Measurements from ENCODE around the gene ZNF839.

The ZNF839 gene

DNA sequence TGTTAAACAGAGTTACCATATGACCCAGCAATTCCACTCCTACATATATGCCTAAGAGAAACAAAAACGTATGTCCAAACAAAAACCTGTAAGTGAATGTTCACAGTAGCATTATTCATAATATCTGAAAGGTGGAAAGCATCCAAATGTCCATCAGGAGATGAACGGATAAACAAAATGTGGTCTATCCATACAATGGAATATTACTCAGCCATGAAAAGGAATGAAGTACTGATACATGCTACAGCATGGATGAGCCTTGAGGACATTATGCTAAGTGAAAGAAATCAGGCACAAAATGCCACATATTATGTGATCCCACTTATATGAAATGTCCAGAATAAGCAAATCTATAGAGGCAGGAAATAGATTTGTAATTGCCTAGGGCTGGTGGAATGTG is 31.4 kb upstream of the ZNF839 start:
- no peak for ATAC-seq
- TF ChIP-seq GLIS3 (CRISPR knock-in tag; IDR thresholded peaks at IDR 0.05) (no peak), ZNF70 (CRISPR knock-in tag; IDR thresholded peaks at IDR 0.05) (no peak), ZC3H10 (CRISPR knock-in tag; IDR thresholded peaks at IDR 0.05) (no peak), ZNF8 (CRISPR knock-in tag; IDR thresholded peaks at IDR 0.05) (peak; percentile 66; the same call in 1 of the 2 replicates)

DNA sequence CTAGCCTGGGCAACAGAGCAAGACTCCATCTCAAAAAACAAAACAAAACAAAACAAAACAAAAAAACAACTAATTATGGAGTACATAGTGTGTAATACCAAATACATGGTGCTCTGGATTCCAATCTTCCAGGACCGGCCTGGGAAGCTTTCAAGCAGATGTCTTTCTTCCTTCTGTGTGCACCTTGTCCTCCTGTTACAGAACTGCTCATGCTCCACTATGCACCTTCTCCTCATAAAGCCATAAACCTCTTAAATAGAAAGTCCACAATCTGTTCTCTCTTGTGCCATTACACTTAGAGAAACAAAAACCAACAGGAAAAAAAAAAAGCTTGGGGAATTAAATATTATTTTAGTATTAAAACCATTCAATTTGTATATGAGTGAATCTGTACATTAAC is 27.1 kb upstream of the ZNF839 start:
- no peak for ATAC-seq
- TF ChIP-seq TOX (CRISPR knock-in tag; IDR thresholded peaks at IDR 0.05; ENCODE audit: borderline replicate concordance) (no peak), GLIS3 (CRISPR knock-in tag; IDR thresholded peaks at IDR 0.05) (no peak), CSDC2 (CRISPR knock-in tag; IDR thresholded peaks at IDR 0.05) (no peak), ZFP30 (CRISPR knock-in tag; IDR thresholded peaks at IDR 0.05) (no peak), ESRRG (CRISPR knock-in tag; IDR thresholded peaks at IDR 0.05) (no peak), ZNF565 (CRISPR knock-in tag; conservative IDR thresholded peaks at IDR 0.05; ENCODE audit: low read depth) (no peak), ZFP3 (CRISPR knock-in tag; IDR thresholded peaks at IDR 0.05) (no peak), ZNF70 (CRISPR knock-in tag; IDR thresholded peaks at IDR 0.05) (no peak), SNAI2 (CRISPR knock-in tag; IDR thresholded peaks at IDR 0.05) (no peak), RARB (CRISPR knock-in tag; IDR thresholded peaks at IDR 0.05) (no peak), PPARA (CRISPR knock-in tag; IDR thresholded peaks at IDR 0.05; ENCODE audit: borderline replicate concordance) (no peak), TCF4 (CRISPR knock-in tag; IDR thresholded peaks at IDR 0.05; ENCODE audit: borderline replicate concordance) (no peak), ZC3H10 (CRISPR knock-in tag; IDR thresholded peaks at IDR 0.05) (no peak), ARNTL (CRISPR knock-in tag; IDR thresholded peaks at IDR 0.05; ENCODE audit: borderline replicate concordance, low read depth) (no peak), OSR1 (CRISPR knock-in tag; IDR thresholded peaks at IDR 0.05) (no peak), ISL1 (CRISPR knock-in tag; IDR thresholded peaks at IDR 0.05) (no peak)
- TF ChIP-seq, protein P1, sequence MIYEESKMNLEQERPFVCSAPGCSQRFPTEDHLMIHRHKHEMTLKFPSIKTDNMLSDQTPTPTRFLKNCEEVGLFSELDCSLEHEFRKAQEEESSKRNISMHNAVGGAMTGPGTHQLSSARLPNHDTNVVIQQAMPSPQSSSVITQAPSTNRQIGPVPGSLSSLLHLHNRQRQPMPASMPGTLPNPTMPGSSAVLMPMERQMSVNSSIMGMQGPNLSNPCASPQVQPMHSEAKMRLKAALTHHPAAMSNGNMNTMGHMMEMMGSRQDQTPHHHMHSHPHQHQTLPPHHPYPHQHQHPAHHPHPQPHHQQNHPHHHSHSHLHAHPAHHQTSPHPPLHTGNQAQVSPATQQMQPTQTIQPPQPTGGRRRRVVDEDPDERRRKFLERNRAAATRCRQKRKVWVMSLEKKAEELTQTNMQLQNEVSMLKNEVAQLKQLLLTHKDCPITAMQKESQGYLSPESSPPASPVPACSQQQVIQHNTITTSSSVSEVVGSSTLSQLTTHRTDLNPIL (CRISPR knock-in tag; IDR thresholded peaks at IDR 0.05; ENCODE audit: low read depth), result no peak
- TF ChIP-seq, protein P2, sequence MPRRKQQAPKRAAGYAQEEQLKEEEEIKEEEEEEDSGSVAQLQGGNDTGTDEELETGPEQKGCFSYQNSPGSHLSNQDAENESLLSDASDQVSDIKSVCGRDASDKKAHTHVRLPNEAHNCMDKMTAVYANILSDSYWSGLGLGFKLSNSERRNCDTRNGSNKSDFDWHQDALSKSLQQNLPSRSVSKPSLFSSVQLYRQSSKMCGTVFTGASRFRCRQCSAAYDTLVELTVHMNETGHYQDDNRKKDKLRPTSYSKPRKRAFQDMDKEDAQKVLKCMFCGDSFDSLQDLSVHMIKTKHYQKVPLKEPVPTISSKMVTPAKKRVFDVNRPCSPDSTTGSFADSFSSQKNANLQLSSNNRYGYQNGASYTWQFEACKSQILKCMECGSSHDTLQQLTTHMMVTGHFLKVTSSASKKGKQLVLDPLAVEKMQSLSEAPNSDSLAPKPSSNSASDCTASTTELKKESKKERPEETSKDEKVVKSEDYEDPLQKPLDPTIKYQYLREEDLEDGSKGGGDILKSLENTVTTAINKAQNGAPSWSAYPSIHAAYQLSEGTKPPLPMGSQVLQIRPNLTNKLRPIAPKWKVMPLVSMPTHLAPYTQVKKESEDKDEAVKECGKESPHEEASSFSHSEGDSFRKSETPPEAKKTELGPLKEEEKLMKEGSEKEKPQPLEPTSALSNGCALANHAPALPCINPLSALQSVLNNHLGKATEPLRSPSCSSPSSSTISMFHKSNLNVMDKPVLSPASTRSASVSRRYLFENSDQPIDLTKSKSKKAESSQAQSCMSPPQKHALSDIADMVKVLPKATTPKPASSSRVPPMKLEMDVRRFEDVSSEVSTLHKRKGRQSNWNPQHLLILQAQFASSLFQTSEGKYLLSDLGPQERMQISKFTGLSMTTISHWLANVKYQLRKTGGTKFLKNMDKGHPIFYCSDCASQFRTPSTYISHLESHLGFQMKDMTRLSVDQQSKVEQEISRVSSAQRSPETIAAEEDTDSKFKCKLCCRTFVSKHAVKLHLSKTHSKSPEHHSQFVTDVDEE (CRISPR knock-in tag; IDR thresholded peaks at IDR 0.05), result no peak
- TF ChIP-seq, protein P3, sequence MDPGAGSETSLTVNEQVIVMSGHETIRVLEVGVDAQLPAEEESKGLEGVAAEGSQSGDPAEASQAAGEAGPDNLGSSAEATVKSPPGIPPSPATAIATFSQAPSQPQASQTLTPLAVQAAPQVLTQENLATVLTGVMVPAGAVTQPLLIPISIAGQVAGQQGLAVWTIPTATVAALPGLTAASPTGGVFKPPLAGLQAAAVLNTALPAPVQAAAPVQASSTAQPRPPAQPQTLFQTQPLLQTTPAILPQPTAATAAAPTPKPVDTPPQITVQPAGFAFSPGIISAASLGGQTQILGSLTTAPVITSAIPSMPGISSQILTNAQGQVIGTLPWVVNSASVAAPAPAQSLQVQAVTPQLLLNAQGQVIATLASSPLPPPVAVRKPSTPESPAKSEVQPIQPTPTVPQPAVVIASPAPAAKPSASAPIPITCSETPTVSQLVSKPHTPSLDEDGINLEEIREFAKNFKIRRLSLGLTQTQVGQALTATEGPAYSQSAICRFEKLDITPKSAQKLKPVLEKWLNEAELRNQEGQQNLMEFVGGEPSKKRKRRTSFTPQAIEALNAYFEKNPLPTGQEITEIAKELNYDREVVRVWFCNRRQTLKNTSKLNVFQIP (CRISPR knock-in tag; IDR thresholded peaks at IDR 0.05; ENCODE audit: borderline replicate concordance, low read depth), result no peak
- TF ChIP-seq, protein P4, sequence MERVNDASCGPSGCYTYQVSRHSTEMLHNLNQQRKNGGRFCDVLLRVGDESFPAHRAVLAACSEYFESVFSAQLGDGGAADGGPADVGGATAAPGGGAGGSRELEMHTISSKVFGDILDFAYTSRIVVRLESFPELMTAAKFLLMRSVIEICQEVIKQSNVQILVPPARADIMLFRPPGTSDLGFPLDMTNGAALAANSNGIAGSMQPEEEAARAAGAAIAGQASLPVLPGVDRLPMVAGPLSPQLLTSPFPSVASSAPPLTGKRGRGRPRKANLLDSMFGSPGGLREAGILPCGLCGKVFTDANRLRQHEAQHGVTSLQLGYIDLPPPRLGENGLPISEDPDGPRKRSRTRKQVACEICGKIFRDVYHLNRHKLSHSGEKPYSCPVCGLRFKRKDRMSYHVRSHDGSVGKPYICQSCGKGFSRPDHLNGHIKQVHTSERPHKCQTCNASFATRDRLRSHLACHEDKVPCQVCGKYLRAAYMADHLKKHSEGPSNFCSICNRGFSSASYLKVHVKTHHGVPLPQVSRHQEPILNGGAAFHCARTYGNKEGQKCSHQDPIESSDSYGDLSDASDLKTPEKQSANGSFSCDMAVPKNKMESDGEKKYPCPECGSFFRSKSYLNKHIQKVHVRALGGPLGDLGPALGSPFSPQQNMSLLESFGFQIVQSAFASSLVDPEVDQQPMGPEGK (CRISPR knock-in tag; IDR thresholded peaks at IDR 0.05; ENCODE audit: borderline replicate concordance), result no peak

DNA sequence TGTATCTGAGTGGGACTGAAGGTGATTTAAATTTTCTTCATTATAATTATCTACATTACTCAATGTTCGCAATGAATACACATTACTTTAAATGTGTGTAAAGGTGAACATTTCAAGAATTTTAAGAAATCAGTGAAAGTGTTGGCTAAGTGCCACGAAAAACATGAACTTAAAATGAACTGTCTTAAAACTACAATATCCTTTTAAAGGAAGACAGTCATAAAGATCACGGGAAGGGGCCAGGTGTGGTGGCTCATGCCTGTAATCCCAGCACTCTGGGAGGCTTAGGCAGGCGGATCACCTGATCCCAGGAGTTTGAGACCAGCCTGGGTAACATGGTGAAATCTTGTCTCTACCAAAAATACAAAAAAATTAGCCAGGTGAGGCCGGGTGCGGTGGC is 25.8 kb upstream of the ZNF839 start:
- ATAC-seq, result no peak
- TF ChIP-seq ZFP30 (CRISPR knock-in tag; IDR thresholded peaks at IDR 0.05) (no peak), ISL1 (CRISPR knock-in tag; IDR thresholded peaks at IDR 0.05) (0 out of 2 replicates have a peak, but pooled peaks have one; percentile 35), ZFP3 (CRISPR knock-in tag; IDR thresholded peaks at IDR 0.05) (no peak), ESRRG (CRISPR knock-in tag; IDR thresholded peaks at IDR 0.05) (no peak), OSR1 (CRISPR knock-in tag; IDR thresholded peaks at IDR 0.05) (no peak), PPARA (CRISPR knock-in tag; IDR thresholded peaks at IDR 0.05; ENCODE audit: borderline replicate concordance) (no peak), SNAI2 (CRISPR knock-in tag; IDR thresholded peaks at IDR 0.05) (no peak)

DNA sequence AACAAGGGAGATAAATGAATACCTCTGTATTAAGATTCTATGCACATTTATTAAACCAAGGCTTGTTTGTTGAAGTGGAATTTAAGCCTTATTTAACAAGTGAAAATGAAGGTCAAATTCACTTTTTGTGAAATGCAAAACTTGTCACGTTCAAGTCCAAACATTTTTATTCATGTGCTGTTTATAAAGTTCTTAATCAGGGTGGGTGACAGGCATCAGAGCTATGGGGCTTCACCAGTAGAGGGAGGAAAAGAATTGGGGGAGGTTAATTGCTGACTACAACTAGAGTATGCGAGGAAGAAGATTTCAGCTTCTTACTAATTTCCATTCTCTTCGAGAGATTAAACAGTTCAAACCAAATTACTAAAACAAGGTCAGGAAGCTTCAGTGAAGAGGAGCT is 24.3 kb upstream of the ZNF839 start:
- peak; percentile 51; the same call in 1 of the 3 replicates for ATAC-seq
- TF ChIP-seq ZNF70 (CRISPR knock-in tag; IDR thresholded peaks at IDR 0.05), result no peak
- no peak for TF ChIP-seq GLIS3 (CRISPR knock-in tag; IDR thresholded peaks at IDR 0.05)
- TF ChIP-seq ZFP30 (CRISPR knock-in tag; IDR thresholded peaks at IDR 0.05), result no peak
- TF ChIP-seq TOX (CRISPR knock-in tag; IDR thresholded peaks at IDR 0.05; ENCODE audit: borderline replicate concordance), result no peak
- TF ChIP-seq ISL1 (CRISPR knock-in tag; IDR thresholded peaks at IDR 0.05), result no peak
- TF ChIP-seq, protein P3 (CRISPR knock-in tag; IDR thresholded peaks at IDR 0.05; ENCODE audit: borderline replicate concordance, low read depth), result no peak
- TF ChIP-seq, protein P5, sequence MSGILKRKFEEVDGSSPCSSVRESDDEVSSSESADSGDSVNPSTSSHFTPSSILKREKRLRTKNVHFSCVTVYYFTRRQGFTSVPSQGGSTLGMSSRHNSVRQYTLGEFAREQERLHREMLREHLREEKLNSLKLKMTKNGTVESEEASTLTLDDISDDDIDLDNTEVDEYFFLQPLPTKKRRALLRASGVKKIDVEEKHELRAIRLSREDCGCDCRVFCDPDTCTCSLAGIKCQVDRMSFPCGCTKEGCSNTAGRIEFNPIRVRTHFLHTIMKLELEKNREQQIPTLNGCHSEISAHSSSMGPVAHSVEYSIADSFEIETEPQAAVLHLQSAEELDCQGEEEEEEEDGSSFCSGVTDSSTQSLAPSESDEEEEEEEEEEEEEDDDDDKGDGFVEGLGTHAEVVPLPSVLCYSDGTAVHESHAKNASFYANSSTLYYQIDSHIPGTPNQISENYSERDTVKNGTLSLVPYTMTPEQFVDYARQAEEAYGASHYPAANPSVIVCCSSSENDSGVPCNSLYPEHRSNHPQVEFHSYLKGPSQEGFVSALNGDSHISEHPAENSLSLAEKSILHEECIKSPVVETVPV (CRISPR knock-in tag; IDR thresholded peaks at IDR 0.05), result no peak
- TF ChIP-seq PPARA (CRISPR knock-in tag; IDR thresholded peaks at IDR 0.05; ENCODE audit: borderline replicate concordance), result no peak
- no peak for TF ChIP-seq SNAI2 (CRISPR knock-in tag; IDR thresholded peaks at IDR 0.05)
- no peak for TF ChIP-seq RARB (CRISPR knock-in tag; IDR thresholded peaks at IDR 0.05)
- TF ChIP-seq, protein P1 (CRISPR knock-in tag; IDR thresholded peaks at IDR 0.05; ENCODE audit: low read depth), result no peak
- no peak for TF ChIP-seq ZFP3 (CRISPR knock-in tag; IDR thresholded peaks at IDR 0.05)
- TF ChIP-seq OSR1 (CRISPR knock-in tag; IDR thresholded peaks at IDR 0.05), result no peak
- no peak for TF ChIP-seq CSDC2 (CRISPR knock-in tag; IDR thresholded peaks at IDR 0.05)
- no peak for TF ChIP-seq ESRRG (CRISPR knock-in tag; IDR thresholded peaks at IDR 0.05)
